Activated effector memory CD4-positive, alpha-beta T cell treated with anti-CD3 and anti-CD28 coated beads, Interleukin-2, amount 50 U/mL, for 16 hours (primary cell): ENCODE data around the gene TUBA4B.
"Not testable (repeated sequence)": the region's sequence is repeated elsewhere in the genome, so short reads cannot be mapped to it uniquely, and the experiment has no call there.

ENCODE experiments used
- DNase-seq: peaks from one replicate; pipeline ENCODE4 v3.0.0-alpha.2; 2020

The TUBA4B gene

GRCh38 chr2:219248845-219249202, 4.2 kb upstream of the TUBA4B start:
- DNase-seq = no peak

GRCh38 chr2:219249203-219249980, 3.7 kb upstream of the TUBA4B start:
- DNase-seq = peak; percentile 79

GRCh38 chr2:219250049-219250781, 2.8 kb upstream of the TUBA4B start:
- no peak for DNase-seq

GRCh38 chr2:219251656-219252055, 1.4 kb upstream of the TUBA4B start:
- no peak for DNase-seq

GRCh38 chr2:219252084-219252483, 959 bp upstream of the TUBA4B start:
- peak; percentile 79 for DNase-seq

- peak; percentile 79 for DNase-seq
Observed at GRCh38 chr2:219252570-219252899, 508 bp upstream of the TUBA4B start.

GRCh38 chr2:219253753-219254589, 928 bp downstream of the TUBA4B start, which contains the start of gene TUBA4A:
TUBA4A (minus strand) TSS chr2:219253918; CDS start chr2:219253858, 60 bp downstream.
- DNase-seq = peak; percentile 96

GRCh38 chr2:219254590-219255201, 1.7 kb downstream of the TUBA4B start:
- DNase-seq = peak; percentile 73

GRCh38 chr2:219258942-219259341, 5.9 kb downstream of the TUBA4B start:
- DNase-seq = not testable (repeated sequence)

GRCh38 chr2:219261024-219261855, 8.2 kb downstream of the TUBA4B start:
- no peak for DNase-seq

GRCh38 chr2:219266232-219266631, 13.2 kb downstream of the TUBA4B start:
- no peak for DNase-seq

- DNase-seq = no peak
Observed at GRCh38 chr2:219266886-219267285, 13.8 kb downstream of the TUBA4B start.

GRCh38 chr2:219268294-219268693, 15.3 kb downstream of the TUBA4B start:
- no peak for DNase-seq

- no peak for DNase-seq
Observed at GRCh38 chr2:219269362-219270054, 16.5 kb downstream of the TUBA4B start.

GRCh38 chr2:219270055-219270372, 17.0 kb downstream of the TUBA4B start:
- no peak for DNase-seq

- no peak for DNase-seq
Observed at GRCh38 chr2:219271021-219271420, 18.0 kb downstream of the TUBA4B start.

- no peak for DNase-seq
Observed at GRCh38 chr2:219272356-219272755, 19.3 kb downstream of the TUBA4B start.

GRCh38 chr2:219272995-219273394, 20.0 kb downstream of the TUBA4B start:
- no peak for DNase-seq

GRCh38 chr2:219273937-219274336, 20.9 kb downstream of the TUBA4B start:
- no peak for DNase-seq

- no peak for DNase-seq
Observed at GRCh38 chr2:219274361-219274921, 21.4 kb downstream of the TUBA4B start.
